Fibroblast of lung (primary cell): ENCODE measurements around the gene P3H4.

ENCODE experiments used
- CTCF ChIP-seq, 2 donors: IDR thresholded peaks in 1 of 2; conservative IDR thresholded peaks in 1 of 2; 1 replicate in 1 of 2; 2 replicates in 1 of 2; pipeline ENCODE4 v1.5.1; 2011 to 2012; ENCODE audit warnings: low read length in 2 of 2, control low read depth in 1 of 2, inconsistent platforms in 1 of 2, low read depth in 1 of 2, mild to moderate bottlenecking in 1 of 2
- EZH2 ChIP-seq: IDR thresholded peaks from 2 replicates; pipeline ENCODE4 v1.5.1; 2012; ENCODE audit warnings: low read length, control low read depth, mild to moderate bottlenecking; ENCODE audit errors: missing control alignments

- TF ChIP-seq CTCF (conservative IDR thresholded peaks at IDR 0.05 in 1 of 2, IDR thresholded peaks at IDR 0.05 in 1 of 2; ENCODE audit: low read depth in 1 of 2, low read length in 2 of 2) (peak; percentile 49 to 58), EZH2 (no peak)
Measured at GRCh38 chr17:41811549-41812380, at the start of gene P3H4.
